Activated CD4-positive, alpha-beta memory T cell treated with anti-CD3 and anti-CD28 coated beads for 36 hours (primary cell): ENCODE results near the gene ADD1. TPM values are rescaled to one million over a fixed set of nuclear protein-coding genes. Genes with fewer than 3 reads are reported as not detected.

ENCODE experiments used
- CTCF ChIA-PET: fragments of 350-600 bp; sonication (Branson Sonifier 250); formaldehyde crosslinking; loops from one replicate; lab custom pipeline; 2021; ENCODE audit warnings: antibody characterized with exemption, inconsistent platforms; lab: Charles Lee
- POLR2A ChIA-PET: fragments of 350-600 bp; sonication (Branson Sonifier 250); formaldehyde crosslinking; loops from one replicate; lab custom pipeline; 2021; ENCODE audit warnings: antibody characterized with exemption; lab: Charles Lee
- DNase-seq: peaks from one replicate; pipeline ENCODE4 v3.0.0-alpha.2; 2020
- H3K27ac Mint-ChIP-seq: one replicate; pipeline ENCODE4 v1.8.0; 2021; ENCODE audit warnings: mixed read lengths
- H3K27me3 Mint-ChIP-seq: one replicate; pipeline ENCODE4 v1.8.0; 2021; ENCODE audit warnings: mixed read lengths
- H3K36me3 Mint-ChIP-seq: one replicate; pipeline ENCODE4 v1.8.0; 2021; ENCODE audit warnings: mixed read lengths
- H3K4me1 Mint-ChIP-seq: one replicate; pipeline ENCODE4 v1.8.0; 2021; ENCODE audit warnings: low read depth, mixed read lengths
- H3K4me3 Mint-ChIP-seq: one replicate; pipeline ENCODE4 v1.8.0; 2021; ENCODE audit warnings: mild to moderate bottlenecking, mixed read lengths
- H3K9me3 Mint-ChIP-seq: one replicate; pipeline ENCODE4 v1.8.0; 2021; ENCODE audit warnings: mixed read lengths
- intact Hi-C: fragments of 100-400 bp; cut with micrococcal nuclease; formaldehyde crosslinking; loops from one replicate; pipeline ENCODE4 v1.15.1; 2023
- total RNA-seq, 2 experiments: library from RNA; stranded (reverse); gene quantifications; one replicate each; pipeline ENCODE4 v1.2.3, GENCODE V29; 2021

ADD1 gene
- total RNA-seq, 2 experiments from 2014 or later, result 212 TPM

- Mint-ChIP-seq H3K4me3 (no peak overlapping the region), H3K9me3 (no peaks in the 10 kb centered on the region), H3K36me3 (peaks cover 32% of the 10 kb centered on the region), H3K27ac (no peak overlapping the region), H3K27me3 (no peaks in the 10 kb centered on the region), H3K4me1 (no peaks in the 10 kb centered on the region)
- ChIA-PET CTCF (no interaction called here), POLR2A (no interaction called here)
- no peak for DNase-seq
- intact Hi-C loops, result no loop called here
Measured at GRCh38 chr4:2827071-2827873, 16.4 kb upstream of the ADD1 start.

GRCh38 chr4:2827874-2828751 lies 15.5 kb upstream of the ADD1 start:
- POLR2A ChIA-PET, result interaction anchor here (0.7 kb wide), 1 partner anchor 15 kb away, joined by 3 read pairs; no protein-coding TSS in a partner anchor
- Mint-ChIP-seq H3K4me1 (no peaks in the 10 kb centered on the region), H3K4me3 (no peak overlapping the region), H3K36me3 (peaks cover 32% of the 10 kb centered on the region), H3K9me3 (no peaks in the 10 kb centered on the region), H3K27me3 (no peaks in the 10 kb centered on the region), H3K27ac (peak overlapping the region; percentile 33)
- CTCF ChIA-PET, result no interaction called here
- no peak for DNase-seq
- intact Hi-C loops, result no loop called here

DNA sequence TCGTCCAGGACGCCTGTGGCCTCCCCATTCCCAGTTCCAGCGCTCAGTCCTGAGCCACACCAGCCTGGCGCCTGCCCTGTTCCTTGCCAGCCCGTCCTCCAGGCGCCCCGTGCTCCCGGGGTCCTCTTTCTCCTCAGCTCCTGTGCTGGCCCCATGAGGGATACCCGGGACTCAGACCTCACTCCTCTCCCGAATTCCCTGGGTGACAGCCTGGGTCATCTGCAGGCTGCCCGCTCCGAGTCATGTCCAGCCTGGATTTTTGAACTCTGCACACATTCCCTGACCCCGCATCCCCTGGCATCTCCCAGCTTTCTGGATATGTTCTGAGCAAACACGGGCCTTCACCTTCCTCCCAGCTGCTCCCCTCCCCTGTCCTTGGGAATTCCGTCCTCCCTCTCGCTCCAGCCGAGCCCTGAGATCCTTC lies 14.9 kb upstream of the ADD1 start:
- Mint-ChIP-seq H3K36me3 (peaks cover 36% of the 10 kb centered on the region), H3K27ac (no peak overlapping the region), H3K4me3 (no peak overlapping the region), H3K9me3 (no peaks in the 10 kb centered on the region), H3K4me1 (no peaks in the 10 kb centered on the region), H3K27me3 (no peaks in the 10 kb centered on the region)
- intact Hi-C loops, result no loop called here
- ChIA-PET POLR2A (interaction anchor here (0.7 kb wide), 1 partner anchor 14 kb away, joined by 3 read pairs; no protein-coding TSS in a partner anchor), CTCF (no interaction called here)
- no peak for DNase-seq

GRCh38 chr4:2829321-2829932 lies 14.2 kb upstream of the ADD1 start:
- DNase-seq, result no peak
- intact Hi-C loops, result no loop called here

GRCh38 chr4:2829933-2830451 lies 13.7 kb upstream of the ADD1 start:
- ChIA-PET CTCF (no interaction called here), POLR2A (no interaction called here)
- no peaks in the 10 kb centered on the region for H3K9me3 Mint-ChIP-seq
- H3K27me3 Mint-ChIP-seq, result no peaks in the 10 kb centered on the region
- H3K36me3 Mint-ChIP-seq, result peaks cover 30% of the 10 kb centered on the region
- intact Hi-C loops, result no loop called here
- no peak for DNase-seq
- H3K27ac Mint-ChIP-seq, result no peak overlapping the region
- H3K4me3 Mint-ChIP-seq, result no peak overlapping the region
- H3K4me1 Mint-ChIP-seq, result peaks cover 5% of the 10 kb centered on the region

More at GRCh38 chr4:2829321-2829932, 14.2 kb upstream of the ADD1 start:
- H3K4me3 Mint-ChIP-seq, result no peak overlapping the region
- H3K9me3 Mint-ChIP-seq, result no peaks in the 10 kb centered on the region
- ChIA-PET CTCF (no interaction called here), POLR2A (no interaction called here)
- H3K27me3 Mint-ChIP-seq, result no peaks in the 10 kb centered on the region
- peaks cover 33% of the 10 kb centered on the region for H3K36me3 Mint-ChIP-seq
- no peaks in the 10 kb centered on the region for H3K4me1 Mint-ChIP-seq
- H3K27ac Mint-ChIP-seq, result no peak overlapping the region

GRCh38 chr4:2830632-2831610 lies 12.7 kb upstream of the ADD1 start:
- Mint-ChIP-seq H3K4me1 (peaks cover 10% of the 10 kb centered on the region), H3K27ac (no peak overlapping the region), H3K9me3 (no peaks in the 10 kb centered on the region), H3K36me3 (peaks cover 24% of the 10 kb centered on the region), H3K27me3 (no peaks in the 10 kb centered on the region), H3K4me3 (no peak overlapping the region)
- intact Hi-C loops, result no loop called here
- POLR2A ChIA-PET, result no interaction called here
- no peak for DNase-seq
- CTCF ChIA-PET, result no interaction called here

DNA sequence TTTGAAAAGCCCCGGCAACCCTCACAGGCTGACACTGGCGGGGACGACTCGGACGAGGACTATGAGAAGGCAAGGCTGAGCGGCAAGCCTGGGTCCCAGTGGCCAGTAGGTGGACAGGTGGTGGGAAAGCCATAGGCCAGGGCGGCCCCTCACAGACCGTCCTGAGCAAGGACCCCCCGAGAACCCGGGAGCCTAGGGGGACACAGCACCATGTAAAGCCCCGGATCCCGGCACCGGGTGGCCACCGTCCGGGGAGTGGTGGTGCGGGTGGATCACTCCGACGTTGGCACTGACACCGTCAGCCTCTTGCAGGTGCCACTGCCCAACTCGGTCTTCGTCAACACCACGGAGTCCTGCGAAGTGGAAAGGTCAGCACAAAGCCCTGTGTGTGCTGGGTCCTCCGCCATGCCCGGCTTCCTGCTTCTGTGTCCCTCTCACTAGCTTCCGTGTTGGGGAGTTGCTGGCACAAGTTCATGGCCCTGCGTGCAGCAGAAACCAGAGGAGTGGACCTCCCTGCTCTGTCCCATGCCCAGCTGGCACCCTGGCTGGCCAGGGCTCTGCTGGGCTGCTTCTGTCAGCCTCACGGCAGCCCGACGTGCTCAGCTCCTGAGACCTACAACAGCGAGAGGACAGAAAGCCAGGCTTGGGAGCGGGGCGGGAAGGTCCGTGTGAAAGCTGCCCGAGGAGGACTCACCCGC lies 11.9 kb upstream of the ADD1 start:
- peaks cover 15% of the 10 kb centered on the region for H3K4me1 Mint-ChIP-seq
- no peak overlapping the region for H3K4me3 Mint-ChIP-seq
- no peak overlapping the region for H3K27ac Mint-ChIP-seq
- ChIA-PET POLR2A (no interaction called here), CTCF (no interaction called here)
- no peaks in the 10 kb centered on the region for H3K27me3 Mint-ChIP-seq
- no peak for DNase-seq
- H3K36me3 Mint-ChIP-seq, result peaks cover 20% of the 10 kb centered on the region
- intact Hi-C loops, result no loop called here
- no peaks in the 10 kb centered on the region for H3K9me3 Mint-ChIP-seq

GRCh38 chr4:2832309-2832980 lies 11.2 kb upstream of the ADD1 start:
- intact Hi-C loops, result no loop called here
- H3K9me3 Mint-ChIP-seq, result no peaks in the 10 kb centered on the region
- no peak for DNase-seq
- peaks cover 22% of the 10 kb centered on the region for H3K4me1 Mint-ChIP-seq
- H3K27ac Mint-ChIP-seq, result peak overlapping the region; percentile 23
- peaks cover 17% of the 10 kb centered on the region for H3K36me3 Mint-ChIP-seq
- ChIA-PET POLR2A (no interaction called here), CTCF (no interaction called here)
- H3K27me3 Mint-ChIP-seq, result no peaks in the 10 kb centered on the region
- H3K4me3 Mint-ChIP-seq, result no peak overlapping the region

DNA sequence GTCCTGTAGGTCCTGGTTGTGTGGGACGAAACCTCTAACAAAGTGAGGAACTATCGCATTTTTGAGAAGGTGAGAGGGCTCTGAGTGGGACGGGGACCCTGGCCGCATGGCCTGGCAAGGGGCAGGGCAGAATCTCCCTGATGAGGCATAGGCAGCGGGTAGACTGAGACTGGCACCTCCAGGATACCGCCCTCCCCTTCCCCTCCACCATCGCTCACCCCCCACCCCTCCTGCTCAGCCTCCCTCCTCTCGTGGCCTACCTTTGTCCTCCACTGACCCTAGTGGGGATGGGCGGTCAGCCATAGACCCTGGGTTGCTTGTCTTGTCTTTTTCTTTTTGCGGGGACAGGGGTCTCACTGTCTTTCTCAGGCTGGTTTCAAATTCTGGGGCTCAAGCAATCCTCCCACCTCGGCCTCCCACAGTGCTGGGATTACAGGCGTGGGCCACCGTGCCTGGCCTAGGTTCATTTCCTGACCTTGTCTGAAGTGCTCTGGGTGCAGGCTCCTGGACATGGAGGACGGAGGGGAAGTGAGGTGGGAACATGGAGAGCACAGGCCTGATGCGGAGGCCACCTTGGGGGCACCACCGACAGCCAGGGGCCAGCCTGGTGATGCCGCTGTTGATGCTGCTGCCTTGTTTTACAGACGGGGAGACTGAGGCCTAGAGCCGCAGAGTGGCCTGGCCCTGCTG lies 10.5 kb upstream of the ADD1 start:
- POLR2A ChIA-PET, result no interaction called here
- Mint-ChIP-seq H3K4me3 (no peak overlapping the region), H3K36me3 (peaks cover 17% of the 10 kb centered on the region), H3K27me3 (no peaks in the 10 kb centered on the region), H3K9me3 (no peaks in the 10 kb centered on the region), H3K4me1 (peaks cover 29% of the 10 kb centered on the region), H3K27ac (peak overlapping the region; percentile 23)
- CTCF ChIA-PET, result no interaction called here
- no peak for DNase-seq
- intact Hi-C loops, result no loop called here

- ChIA-PET POLR2A (no interaction called here), CTCF (no interaction called here)
- intact Hi-C loops, result no loop called here
- no peak overlapping the region for H3K4me3 Mint-ChIP-seq
- H3K9me3 Mint-ChIP-seq, result no peaks in the 10 kb centered on the region
- H3K27ac Mint-ChIP-seq, result no peak overlapping the region
- peaks cover 33% of the 10 kb centered on the region for H3K4me1 Mint-ChIP-seq
- peaks cover 15% of the 10 kb centered on the region for H3K36me3 Mint-ChIP-seq
- H3K27me3 Mint-ChIP-seq, result no peaks in the 10 kb centered on the region
- no peak for DNase-seq
Measured at GRCh38 chr4:2833671-2834000, 10.0 kb upstream of the ADD1 start.
